Measurements from ENCODE around the gene RNASE12.

The RNASE12 gene

GRCh38 chr14:20556500-20557211, 34.5 kb downstream of the RNASE12 start:
- H3K4me3 ChIP-seq (replicated peaks; ENCODE audit: low read depth, low read length), result no peak overlapping the region
- no peaks in the 10 kb centered on the region; the same call in 1 of the 2 replicates for H3K27me3 ChIP-seq (replicated peaks; ENCODE audit: control insufficient read depth, insufficient read depth, low read length)
- no peak for TF ChIP-seq CTCF (IDR thresholded peaks at IDR 0.05; ENCODE audit: insufficient read depth, low read length, poor library complexity, severe bottlenecking)
- no peak for DNase-seq (ENCODE audit: extremely low read depth, insufficient read length)
- no peaks in the 10 kb centered on the region for H3K36me3 ChIP-seq (ENCODE audit: control insufficient read depth, insufficient read depth, low read length)

- TF ChIP-seq CTCF (IDR thresholded peaks at IDR 0.05; ENCODE audit: insufficient read depth, low read length, poor library complexity, severe bottlenecking), result no peak
- no peak for DNase-seq (ENCODE audit: extremely low read depth, insufficient read length)
- Histone ChIP-seq H3K4me3 (replicated peaks; ENCODE audit: low read depth, low read length) (no peak overlapping the region), H3K36me3 (ENCODE audit: control insufficient read depth, insufficient read depth, low read length) (no peaks in the 10 kb centered on the region), H3K27me3 (replicated peaks; ENCODE audit: control insufficient read depth, insufficient read depth, low read length) (no peaks in the 10 kb centered on the region; the same call in 1 of the 2 replicates)
Measured at GRCh38 chr14:20555845-20556244, 35.3 kb downstream of the RNASE12 start.

- DNase-seq (ENCODE audit: extremely low read depth, insufficient read length), result no peak
- H3K36me3 ChIP-seq (ENCODE audit: control insufficient read depth, insufficient read depth, low read length), result no peaks in the 10 kb centered on the region
- peaks cover 2% of the 10 kb centered on the region for H3K27me3 ChIP-seq (replicated peaks; ENCODE audit: control insufficient read depth, insufficient read depth, low read length)
- no peak for TF ChIP-seq CTCF (IDR thresholded peaks at IDR 0.05; ENCODE audit: insufficient read depth, low read length, poor library complexity, severe bottlenecking)
- no peak overlapping the region for H3K4me3 ChIP-seq (replicated peaks; ENCODE audit: low read depth, low read length)
Measured at GRCh38 chr14:20553024-20553423, 38.2 kb downstream of the RNASE12 start.

- DNase-seq (ENCODE audit: extremely low read depth, insufficient read length), result no peak
- H3K27me3 ChIP-seq (replicated peaks; ENCODE audit: control insufficient read depth, insufficient read depth, low read length), result peaks cover 2% of the 10 kb centered on the region
- H3K36me3 ChIP-seq (ENCODE audit: control insufficient read depth, insufficient read depth, low read length), result no peaks in the 10 kb centered on the region
- no peak for TF ChIP-seq CTCF (IDR thresholded peaks at IDR 0.05; ENCODE audit: insufficient read depth, low read length, poor library complexity, severe bottlenecking)
- H3K4me3 ChIP-seq (replicated peaks; ENCODE audit: low read depth, low read length), result no peak overlapping the region
Measured at GRCh38 chr14:20551606-20552005, 39.6 kb downstream of the RNASE12 start.

GRCh38 chr14:20550926-20551325, 40.2 kb downstream of the RNASE12 start:
- TF ChIP-seq CTCF (IDR thresholded peaks at IDR 0.05; ENCODE audit: insufficient read depth, low read length, poor library complexity, severe bottlenecking), result no peak
- no peaks in the 10 kb centered on the region for H3K36me3 ChIP-seq (ENCODE audit: control insufficient read depth, insufficient read depth, low read length)
- H3K4me3 ChIP-seq (replicated peaks; ENCODE audit: low read depth, low read length), result no peak overlapping the region
- DNase-seq (ENCODE audit: extremely low read depth, insufficient read length), result no peak
- H3K27me3 ChIP-seq (replicated peaks; ENCODE audit: control insufficient read depth, insufficient read depth, low read length), result peaks cover 2% of the 10 kb centered on the region

All from GM06990 (cell line).